Measurements from ENCODE around the gene RNF183.

DNA sequence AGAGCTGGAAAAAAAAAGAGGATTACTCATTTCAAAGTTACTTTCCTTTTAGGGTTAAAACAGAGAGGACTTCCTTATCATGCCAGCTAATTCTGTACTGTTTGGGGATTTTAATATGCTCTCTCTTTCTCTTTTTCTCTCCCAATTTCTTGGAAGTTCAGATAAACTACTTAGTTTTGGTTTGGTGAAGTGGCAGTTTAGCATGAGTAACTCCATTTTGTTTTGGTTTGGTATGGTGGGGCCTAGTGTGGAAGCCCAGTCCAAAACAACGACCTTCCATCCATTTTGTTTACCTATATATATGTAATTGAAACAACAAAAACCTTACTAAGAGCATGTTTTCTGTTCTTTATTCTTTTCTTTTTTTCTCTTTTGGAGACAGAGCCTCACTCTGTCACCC lies 42.5 kb upstream of the RNF183 start:
- TF ChIP-seq, protein P1, sequence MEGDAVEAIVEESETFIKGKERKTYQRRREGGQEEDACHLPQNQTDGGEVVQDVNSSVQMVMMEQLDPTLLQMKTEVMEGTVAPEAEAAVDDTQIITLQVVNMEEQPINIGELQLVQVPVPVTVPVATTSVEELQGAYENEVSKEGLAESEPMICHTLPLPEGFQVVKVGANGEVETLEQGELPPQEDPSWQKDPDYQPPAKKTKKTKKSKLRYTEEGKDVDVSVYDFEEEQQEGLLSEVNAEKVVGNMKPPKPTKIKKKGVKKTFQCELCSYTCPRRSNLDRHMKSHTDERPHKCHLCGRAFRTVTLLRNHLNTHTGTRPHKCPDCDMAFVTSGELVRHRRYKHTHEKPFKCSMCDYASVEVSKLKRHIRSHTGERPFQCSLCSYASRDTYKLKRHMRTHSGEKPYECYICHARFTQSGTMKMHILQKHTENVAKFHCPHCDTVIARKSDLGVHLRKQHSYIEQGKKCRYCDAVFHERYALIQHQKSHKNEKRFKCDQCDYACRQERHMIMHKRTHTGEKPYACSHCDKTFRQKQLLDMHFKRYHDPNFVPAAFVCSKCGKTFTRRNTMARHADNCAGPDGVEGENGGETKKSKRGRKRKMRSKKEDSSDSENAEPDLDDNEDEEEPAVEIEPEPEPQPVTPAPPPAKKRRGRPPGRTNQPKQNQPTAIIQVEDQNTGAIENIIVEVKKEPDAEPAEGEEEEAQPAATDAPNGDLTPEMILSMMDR (IDR thresholded peaks at IDR 0.05): no peak
- no peak for TF ChIP-seq POLR2A (IDR thresholded peaks at IDR 0.05)
